Measurements from ENCODE around the gene SPDYE18.
"Not testable (repeated sequence)": the region's sequence is repeated elsewhere in the genome, so short reads cannot be mapped to it uniquely, and the experiment has no call there.

The SPDYE18 gene

DNA sequence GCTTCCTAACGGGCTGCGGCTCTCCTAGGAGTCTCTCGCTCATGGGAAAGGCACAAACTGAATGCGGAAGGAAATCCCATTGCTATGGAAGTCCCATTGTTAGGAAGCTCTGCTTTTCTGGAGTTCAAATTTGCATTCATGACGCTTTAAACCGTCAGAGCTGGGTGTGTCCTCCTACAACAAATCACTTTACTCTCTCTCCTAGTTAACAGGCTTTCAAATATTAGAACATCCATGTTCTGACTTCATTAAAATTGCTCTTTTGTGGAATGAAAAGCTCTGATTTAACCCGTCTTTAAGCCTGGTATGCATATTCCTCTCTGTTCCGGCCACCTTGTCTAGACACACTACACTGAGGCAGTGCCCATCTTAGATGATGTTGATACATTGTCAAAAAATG lies 30.1 kb downstream of the SPDYE18 start, which contains the start of gene SPDYE17:
TSS of gene SPDYE17 (minus strand) at position 101 of the 400 bp plus-strand sequence. CDS start 1,791 bp downstream, outside the sequence.
- H3K4me1 ChIP-seq (ENCODE audit: control insufficient read depth in 1 of 2, insufficient read depth in 2 of 2, low read length in 2 of 2); H2AFZ ChIP-seq (ENCODE audit: insufficient read depth, low read length, poor library complexity); H3K23ac ChIP-seq (ENCODE audit: low read length); H2AK5ac ChIP-seq (ENCODE audit: low read length); H2BK12ac ChIP-seq (ENCODE audit: low read length); DNase-seq; H3K27ac ChIP-seq (ENCODE audit: low read depth, low read length); H3K36me3 ChIP-seq (ENCODE audit: control insufficient read depth in 1 of 2, insufficient read depth in 2 of 2, low read length in 2 of 2); H4K12ac ChIP-seq (ENCODE audit: low read depth, low read length); H3K4me2 ChIP-seq (ENCODE audit: low read length); H3K79me2 ChIP-seq (ENCODE audit: control insufficient read depth, insufficient read depth, low read length, poor library complexity); H4K8ac ChIP-seq (ENCODE audit: low read depth, low read length); H3K9me3 ChIP-seq (ENCODE audit: insufficient read depth, low read depth, low read length); H4K91ac ChIP-seq (ENCODE audit: low read depth, low read length); H3K4ac ChIP-seq (ENCODE audit: low read depth, low read length); H3K4me3 ChIP-seq (ENCODE audit: low read depth, low read length); H3K79me1 ChIP-seq (ENCODE audit: low read length); H3K9ac ChIP-seq (ENCODE audit: low read length); H2BK5ac ChIP-seq (ENCODE audit: low read depth, low read length, poor library complexity); H3K27me3 ChIP-seq (ENCODE audit: insufficient read depth, low read length); H2BK120ac ChIP-seq (ENCODE audit: insufficient read depth, low read length, poor library complexity); H3K14ac ChIP-seq (ENCODE audit: low read length); H3K18ac ChIP-seq (ENCODE audit: low read length): not testable (repeated sequence)
- WGBS (ENCODE audit: extremely low coverage, insufficient coverage, insufficient read length), result no CpG with 5 or more reads among the region's 8 CpGs

DNA sequence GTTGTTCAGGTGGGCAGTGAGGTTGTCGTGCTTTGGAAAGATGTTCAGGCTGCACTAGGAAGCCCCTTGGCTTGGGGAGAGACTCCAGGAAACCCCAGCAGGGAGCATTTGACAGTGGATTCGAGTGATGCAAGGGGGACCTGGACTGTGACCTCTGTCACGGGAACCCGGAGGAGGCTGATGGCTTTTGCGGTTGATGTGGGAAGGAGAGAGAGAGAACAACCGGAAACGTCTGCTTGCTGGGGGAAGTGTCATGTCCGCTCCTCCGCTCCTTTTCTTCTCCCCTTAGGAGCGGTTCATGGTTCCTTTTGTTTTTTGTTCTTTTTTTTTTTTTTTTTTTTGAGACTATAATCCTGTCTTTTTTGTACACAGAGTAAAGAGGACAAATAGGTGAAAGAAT lies 36.0 kb downstream of the SPDYE18 start:
- not testable (repeated sequence) for H3K4me3 ChIP-seq (ENCODE audit: low read depth, low read length); H2AK5ac ChIP-seq (ENCODE audit: low read length); H2BK12ac ChIP-seq (ENCODE audit: low read length); H3K14ac ChIP-seq (ENCODE audit: low read length); H4K91ac ChIP-seq (ENCODE audit: low read depth, low read length); H3K4me2 ChIP-seq (ENCODE audit: low read length); H3K4me1 ChIP-seq (ENCODE audit: control insufficient read depth in 1 of 2, insufficient read depth in 2 of 2, low read length in 2 of 2); H2BK5ac ChIP-seq (ENCODE audit: low read depth, low read length, poor library complexity); H4K12ac ChIP-seq (ENCODE audit: low read depth, low read length); H3K18ac ChIP-seq (ENCODE audit: low read length); H3K4ac ChIP-seq (ENCODE audit: low read depth, low read length); H3K9me3 ChIP-seq (ENCODE audit: insufficient read depth, low read depth, low read length); H3K79me1 ChIP-seq (ENCODE audit: low read length); H3K79me2 ChIP-seq (ENCODE audit: control insufficient read depth, insufficient read depth, low read length, poor library complexity); H2BK120ac ChIP-seq (ENCODE audit: insufficient read depth, low read length, poor library complexity); H3K9ac ChIP-seq (ENCODE audit: low read length); DNase-seq; H2AFZ ChIP-seq (ENCODE audit: insufficient read depth, low read length, poor library complexity); H4K8ac ChIP-seq (ENCODE audit: low read depth, low read length); H3K23ac ChIP-seq (ENCODE audit: low read length); H3K36me3 ChIP-seq (ENCODE audit: control insufficient read depth in 1 of 2, insufficient read depth in 2 of 2, low read length in 2 of 2); H3K27me3 ChIP-seq (ENCODE audit: insufficient read depth, low read length); H3K27ac ChIP-seq (ENCODE audit: low read depth, low read length)
- WGBS (ENCODE audit: extremely low coverage, insufficient coverage, insufficient read length), result no CpG with 5 or more reads among the region's 10 CpGs

GRCh38 chr7:77010074-77010680 lies 52.2 kb downstream of the SPDYE18 start:
- not testable (repeated sequence) for H3K23ac ChIP-seq (ENCODE audit: low read length); H2BK12ac ChIP-seq (ENCODE audit: low read length); DNase-seq; H2AK5ac ChIP-seq (ENCODE audit: low read length); H3K79me1 ChIP-seq (ENCODE audit: low read length); H3K4me2 ChIP-seq (ENCODE audit: low read length); H3K27me3 ChIP-seq (ENCODE audit: insufficient read depth, low read length); H3K9me3 ChIP-seq (ENCODE audit: insufficient read depth, low read depth, low read length); H3K27ac ChIP-seq (ENCODE audit: low read depth, low read length); H3K4me1 ChIP-seq (ENCODE audit: control insufficient read depth in 1 of 2, insufficient read depth in 2 of 2, low read length in 2 of 2); H2BK120ac ChIP-seq (ENCODE audit: insufficient read depth, low read length, poor library complexity); H3K9ac ChIP-seq (ENCODE audit: low read length); H2AFZ ChIP-seq (ENCODE audit: insufficient read depth, low read length, poor library complexity); H3K4me3 ChIP-seq (ENCODE audit: low read depth, low read length); H4K8ac ChIP-seq (ENCODE audit: low read depth, low read length); H4K91ac ChIP-seq (ENCODE audit: low read depth, low read length); H3K36me3 ChIP-seq (ENCODE audit: control insufficient read depth in 1 of 2, insufficient read depth in 2 of 2, low read length in 2 of 2); H4K12ac ChIP-seq (ENCODE audit: low read depth, low read length); H3K79me2 ChIP-seq (ENCODE audit: control insufficient read depth, insufficient read depth, low read length, poor library complexity); H3K14ac ChIP-seq (ENCODE audit: low read length); H2BK5ac ChIP-seq (ENCODE audit: low read depth, low read length, poor library complexity); H3K4ac ChIP-seq (ENCODE audit: low read depth, low read length); H3K18ac ChIP-seq (ENCODE audit: low read length)
- no CpG with 5 or more reads among the region's 16 CpGs for WGBS (ENCODE audit: extremely low coverage, insufficient coverage, insufficient read length)

DNA sequence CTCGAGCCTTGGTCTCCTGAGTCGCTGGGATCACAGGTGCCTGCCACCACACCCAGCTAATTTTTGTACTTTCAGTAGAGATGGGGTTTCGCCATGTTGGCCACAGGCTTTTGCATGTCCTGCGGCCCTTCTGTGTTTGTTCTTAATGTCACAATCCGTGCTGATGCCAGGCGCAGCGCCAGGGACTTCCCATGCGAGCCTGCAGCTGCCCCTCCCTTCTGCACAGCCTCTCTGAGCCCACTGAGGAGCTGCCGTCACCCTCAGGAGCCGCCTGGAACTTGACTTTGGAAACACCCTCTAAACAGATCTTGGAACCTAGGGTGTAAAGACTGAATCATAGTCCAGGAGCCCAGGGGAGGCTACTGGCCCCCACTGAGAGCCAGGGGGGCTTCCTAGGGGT lies 54.4 kb downstream of the SPDYE18 start:
- H3K14ac ChIP-seq (ENCODE audit: low read length); H2BK12ac ChIP-seq (ENCODE audit: low read length); H3K27me3 ChIP-seq (ENCODE audit: insufficient read depth, low read length); H3K18ac ChIP-seq (ENCODE audit: low read length); H2BK5ac ChIP-seq (ENCODE audit: low read depth, low read length, poor library complexity); H3K9ac ChIP-seq (ENCODE audit: low read length); H3K4ac ChIP-seq (ENCODE audit: low read depth, low read length); H4K12ac ChIP-seq (ENCODE audit: low read depth, low read length); H3K79me2 ChIP-seq (ENCODE audit: control insufficient read depth, insufficient read depth, low read length, poor library complexity); H3K4me3 ChIP-seq (ENCODE audit: low read depth, low read length); H3K79me1 ChIP-seq (ENCODE audit: low read length); H4K8ac ChIP-seq (ENCODE audit: low read depth, low read length); H3K4me1 ChIP-seq (ENCODE audit: control insufficient read depth in 1 of 2, insufficient read depth in 2 of 2, low read length in 2 of 2); H4K91ac ChIP-seq (ENCODE audit: low read depth, low read length); H3K23ac ChIP-seq (ENCODE audit: low read length); H2BK120ac ChIP-seq (ENCODE audit: insufficient read depth, low read length, poor library complexity); DNase-seq; H3K4me2 ChIP-seq (ENCODE audit: low read length); H2AFZ ChIP-seq (ENCODE audit: insufficient read depth, low read length, poor library complexity); H3K27ac ChIP-seq (ENCODE audit: low read depth, low read length); H3K9me3 ChIP-seq (ENCODE audit: insufficient read depth, low read depth, low read length); H2AK5ac ChIP-seq (ENCODE audit: low read length): not testable (repeated sequence)
- WGBS (ENCODE audit: extremely low coverage, insufficient coverage, insufficient read length), result no CpG with 5 or more reads among the region's 10 CpGs
- peaks cover 5 to 18% of the 10 kb centered on the region in 2 experiments for H3K36me3 ChIP-seq (ENCODE audit: control insufficient read depth in 1 of 2, insufficient read depth in 2 of 2, low read length in 2 of 2)
